HepG2 (cell line): Measurements from ENCODE around the gene ITGB2. TPM values are rescaled to one million over a fixed set of nuclear protein-coding genes. Genes with fewer than 3 reads are reported as not detected.

Experiments used
- ATAC-seq: fragments of 200-7000 bp; cut with Tn5 transposase; 3 replicates; pipeline ENCODE4 v1.9.1; 2020; ENCODE audit warnings: mild to moderate bottlenecking, moderate library complexity
- BruUV-seq: library from RNA; stranded (reverse); fragments of 400-500 nt; replicated peaks from 2 replicates; lab custom pipeline; 2021; lab: Mats Ljungman, UMichigan
- CTCF ChIA-PET: fragments of 300-600 bp; formaldehyde crosslinking; extraction: SDS; loops from one replicate; lab custom pipeline; 2021; ENCODE audit warnings: low total read pairs, inconsistent platforms, low intra/inter-chr PET ratio; lab: Yijun Ruan, JAX
- POLR2A ChIA-PET: fragments of 350-600 bp; sonication (Branson Sonifier 250); formaldehyde crosslinking; loops from one replicate; lab custom pipeline; 2020; ENCODE audit warnings: antibody characterized with exemption, inconsistent platforms; lab: Yijun Ruan, JAX
- DNase-seq: peaks from one replicate; pipeline ENCODE4 v3.0.0-alpha.2; 2015; ENCODE audit warnings: low spot score
- FAIRE-seq: peaks from 3 replicates; lab custom pipeline; 2011; peaks lifted over from hg19 to GRCh38; lab: Jason Lieb, UNC
- H2AFZ ChIP-seq: one replicate; pipeline ENCODE4 v1.6.1; 2011; ENCODE audit warnings: low read length, inconsistent platforms
- H3K27ac ChIP-seq: fragments of 300-600 bp; 3 replicates; pipeline ENCODE4 v1.8.0; 2011; ENCODE audit warnings: mixed run types, mild to moderate bottlenecking, mixed read lengths, low read length, inconsistent platforms; ENCODE audit not compliant: insufficient read depth; ENCODE audit errors: extremely low read length
- H3K27me3 ChIP-seq, 2 experiments: fragments of 200-600 bp in 1 of 2; 2 replicates in 1 of 2; 3 replicates in 1 of 2; pipeline versions ENCODE4 v1.6.0 to v1.8.0; 2011; ENCODE audit warnings: low read length in 2 of 2, mild to moderate bottlenecking in 2 of 2, moderate library complexity in 2 of 2, inconsistent platforms in 1 of 2; ENCODE audit not compliant: insufficient read depth in 2 of 2, control insufficient read depth in 1 of 2
- H3K36me3 ChIP-seq, 2 experiments: fragments of 200-600 bp in 1 of 2; replicated peaks in 1 of 2; 2 replicates in 1 of 2; 3 replicates in 1 of 2; pipeline versions ENCODE4 v1.5.1 to v1.8.0; 2011; ENCODE audit warnings: low read length in 2 of 2, inconsistent platforms in 1 of 2; ENCODE audit not compliant: insufficient read depth in 2 of 2, control insufficient read depth in 1 of 2
- H3K4me1 ChIP-seq: 2 replicates; pipeline ENCODE4 v1.5.1; 2012; ENCODE audit warnings: low read length, inconsistent platforms; ENCODE audit not compliant: insufficient read depth
- H3K4me2 ChIP-seq: 2 replicates; pipeline ENCODE4 v1.6.0; 2011; ENCODE audit warnings: low read depth, low read length, inconsistent platforms
- H3K4me3 ChIP-seq, 3 experiments: fragments of 200-600 bp in 1 of 3; sonication (generic), shearing (Covaris generic) in 1 of 3; replicated peaks in 1 of 3; 2 replicates each; pipeline ENCODE4 v1.5.1; 2011 to 2016; ENCODE audit warnings: low read length in 3 of 3, inconsistent platforms in 2 of 3, low read depth in 2 of 3, mild to moderate bottlenecking in 2 of 3, control low read depth in 1 of 3, mixed read lengths in 1 of 3; ENCODE audit not compliant: insufficient read depth in 1 of 3
- H3K79me2 ChIP-seq: one replicate; pipeline ENCODE4 v1.6.1; 2011; ENCODE audit warnings: low read length, inconsistent platforms; ENCODE audit not compliant: insufficient read depth
- H3K9ac ChIP-seq: 2 replicates; pipeline ENCODE4 v1.6.0; 2011; ENCODE audit warnings: mild to moderate bottlenecking, low read depth, low read length, inconsistent platforms; ENCODE audit not compliant: insufficient read depth
- H3K9me3 ChIP-seq: 2 replicates; pipeline ENCODE4 v1.5.1; 2012; ENCODE audit warnings: mild to moderate bottlenecking, low read length
- H4K20me1 ChIP-seq: 2 replicates; pipeline ENCODE4 v1.6.0; 2011; ENCODE audit warnings: inconsistent platforms, mild to moderate bottlenecking, low read length, moderate library complexity; ENCODE audit not compliant: insufficient read depth
- NAIF1 ChIP-seq: sonication (generic); formaldehyde crosslinking; IDR thresholded peaks from 2 replicates; pipeline ENCODE4 v1.5.0; 2020; ENCODE audit warnings: mild to moderate bottlenecking, missing genetic modification reagents, borderline replicate concordance
- SALL1 ChIP-seq: sonication (generic); formaldehyde crosslinking; IDR thresholded peaks from 2 replicates; pipeline ENCODE4 v1.8.0; 2022; ENCODE audit warnings: mild to moderate bottlenecking, missing genetic modification reagents
- ZNF563 ChIP-seq: sonication (generic); formaldehyde crosslinking; IDR thresholded peaks from 2 replicates; pipeline ENCODE4 v1.8.0; 2022; ENCODE audit warnings: mild to moderate bottlenecking, moderate library complexity, missing genetic modification reagents
- WGBS: methylation state at CpG from one replicate; pipeline ENCODE4 v1.1.6; 2017; ENCODE audit warnings: low lambda C conversion rate; 5-methylcytosine and 5-hydroxymethylcytosine counted together
- in situ Hi-C: cut with HindIII; loops from 2 replicates; pipeline ENCODE4 v1.10.0; 2017; ENCODE audit warnings: low pct_unique_long_range_greater_than_20kb; ENCODE audit not compliant: extremely low pct_ligation_motif_present
- intact Hi-C: fragments of 100-400 bp; cut with micrococcal nuclease; formaldehyde crosslinking; loops from one replicate; pipeline ENCODE4 v1.10.0; 2022; ENCODE audit not compliant: unreplicated experiment
- polyA plus RNA-seq, 8 experiments: library from polyadenylated mRNA; depleted of rRNA in 3 of 8; stranded (reverse) in 7 of 8; unstranded in 1 of 8; fragments of >200 nt; fragmentation: Illumina TruSeq in 4 of 8; extraction: Trizol in 4 of 8; gene quantifications; 2 replicates each; pipeline versions ENCODE4 v1.2.1 to v1.2.3, GENCODE V29; 2011 to 2016; ENCODE audit warnings: low read depth in 4 of 8, missing spikeins in 1 of 8, mixed read lengths in 1 of 8; ENCODE audit not compliant: insufficient read depth in 1 of 8
- total RNA-seq, 5 experiments: library from RNA; depleted of rRNA; stranded (reverse); fragments of >200 nt; fragmentation: Illumina TruSeq; extraction: Trizol; gene quantifications; 2 replicates each; pipeline ENCODE4 v1.2.3, GENCODE V29; 2016; ENCODE audit warnings: low read depth in 1 of 5
- TF ChIP-seq, protein P1 (sequence below), 2 experiments: fragments of 450-650 bp in 1 of 2; sonication (generic) in 1 of 2; formaldehyde crosslinking; IDR thresholded peaks; 2 replicates each; pipeline versions ENCODE4 v1.5.0 to v1.8.0; 2020 to 2022; ENCODE audit warnings: mild to moderate bottlenecking in 1 of 2, missing genetic modification reagents in 1 of 2
- TF ChIP-seq, protein P2 (sequence below): sonication (generic); formaldehyde crosslinking; IDR thresholded peaks from 2 replicates; pipeline ENCODE4 v1.5.1; 2020; ENCODE audit warnings: missing genetic modification reagents, mild to moderate bottlenecking, borderline replicate concordance

Gene ITGB2
- total and polyA plus RNA-seq, 2 of the 13 experiments (the other 11 are each of a cell fraction or from before 2014, with no cell fraction given), result 4.2 to 18.0 TPM

DNA sequence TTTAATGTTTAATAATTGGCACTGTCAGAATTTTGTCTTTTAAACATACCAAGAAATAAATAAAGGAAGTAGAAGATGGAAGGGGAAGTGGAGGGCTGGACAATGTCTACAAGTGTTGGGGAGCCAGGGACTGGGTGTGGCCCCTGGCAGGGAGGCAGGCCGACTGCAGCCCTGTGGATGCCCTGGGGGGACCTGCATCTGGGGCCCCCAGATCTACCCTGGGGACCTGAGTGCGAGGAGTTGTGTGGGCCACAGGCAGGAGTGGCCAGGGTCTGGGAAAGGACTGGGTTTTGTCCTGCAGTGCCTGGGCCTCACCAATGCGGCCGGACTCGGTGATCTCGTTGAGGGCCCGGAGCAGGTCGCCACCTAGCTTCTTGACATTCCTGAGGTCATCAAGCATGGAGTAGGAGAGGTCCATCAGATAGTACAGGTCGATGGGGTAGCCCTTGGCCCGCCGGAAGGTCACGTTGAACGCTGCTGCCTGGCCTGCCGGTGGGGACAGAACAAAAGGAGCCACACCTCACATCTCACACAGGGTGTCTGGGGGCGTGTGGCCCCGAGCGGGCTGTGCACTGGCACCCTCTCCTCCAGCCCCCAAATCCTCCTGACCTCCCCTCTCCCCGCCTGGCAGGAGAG is 17.5 kb downstream of the ITGB2 start:
- Histone ChIP-seq H3K4me1 (peaks cover 43% of the 10 kb centered on the region), H3K36me3 (peaks cover 0 to 10% of the 10 kb centered on the region in 2 experiments; a peak in 3 of 5 replicates), H4K20me1 (no peaks in the 10 kb centered on the region), H3K9ac (no peak overlapping the region), H3K79me2 (no peaks in the 10 kb centered on the region), H3K27me3 (no peaks in the 10 kb centered on the region), H3K9me3 (no peaks in the 10 kb centered on the region), H3K4me2 (no peak overlapping the region), H3K27ac (no peak overlapping the region), H3K4me3 (no peak overlapping the region), H2AFZ (no peak overlapping the region)
- POLR2A ChIA-PET, result no interaction called here
- ATAC-seq (no peak), FAIRE-seq (no peak), DNase-seq (no peak)
- BruUV-seq, result no TSS peak
- 61% methylated on average over 7 of the region's 18 CpGs for WGBS
- intact Hi-C loops (no loop called here), in situ Hi-C loops (no loop called here)
- TF ChIP-seq, protein P1, sequence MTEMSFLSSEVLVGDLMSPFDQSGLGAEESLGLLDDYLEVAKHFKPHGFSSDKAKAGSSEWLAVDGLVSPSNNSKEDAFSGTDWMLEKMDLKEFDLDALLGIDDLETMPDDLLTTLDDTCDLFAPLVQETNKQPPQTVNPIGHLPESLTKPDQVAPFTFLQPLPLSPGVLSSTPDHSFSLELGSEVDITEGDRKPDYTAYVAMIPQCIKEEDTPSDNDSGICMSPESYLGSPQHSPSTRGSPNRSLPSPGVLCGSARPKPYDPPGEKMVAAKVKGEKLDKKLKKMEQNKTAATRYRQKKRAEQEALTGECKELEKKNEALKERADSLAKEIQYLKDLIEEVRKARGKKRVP (CRISPR knock-in tag; IDR thresholded peaks at IDR 0.05), result no peak
- TF ChIP-seq SALL1, result no peak
- TF ChIP-seq, protein P2, sequence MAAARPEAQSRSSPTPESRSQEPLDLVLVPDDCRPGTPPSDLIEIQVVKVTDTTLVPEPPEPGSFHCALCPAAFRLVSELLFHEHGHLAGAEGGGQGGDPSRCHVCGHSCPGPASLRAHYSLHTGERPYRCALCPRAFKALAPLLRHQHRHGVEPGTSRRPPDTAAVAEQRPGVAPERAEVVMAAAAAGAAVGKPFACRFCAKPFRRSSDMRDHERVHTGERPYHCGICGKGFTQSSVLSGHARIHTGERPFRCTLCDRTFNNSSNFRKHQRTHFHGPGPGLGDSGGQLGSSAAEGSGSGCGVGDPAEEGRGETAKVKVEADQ (CRISPR knock-in tag), result no peak
- no peak for TF ChIP-seq NAIF1
- no peak for TF ChIP-seq ZNF563 (CRISPR knock-in tag)
- CTCF ChIA-PET, result no interaction called here
